HG03442 (cell line): ENCODE data around the gene BAIAP2L2.
"Not testable (repeated sequence)": the region's sequence is repeated elsewhere in the genome, so short reads cannot be mapped to it uniquely, and the experiment has no call there.

Experiments
- ATAC-seq: cut with Tn5 transposase; IDR thresholded peaks from one replicate; pipeline ENCODE4 v1.9.1; 2021; ENCODE audit warnings: mild to moderate bottlenecking, moderate library complexity; ENCODE audit not compliant: unreplicated experiment

BAIAP2L2 gene

DNA sequence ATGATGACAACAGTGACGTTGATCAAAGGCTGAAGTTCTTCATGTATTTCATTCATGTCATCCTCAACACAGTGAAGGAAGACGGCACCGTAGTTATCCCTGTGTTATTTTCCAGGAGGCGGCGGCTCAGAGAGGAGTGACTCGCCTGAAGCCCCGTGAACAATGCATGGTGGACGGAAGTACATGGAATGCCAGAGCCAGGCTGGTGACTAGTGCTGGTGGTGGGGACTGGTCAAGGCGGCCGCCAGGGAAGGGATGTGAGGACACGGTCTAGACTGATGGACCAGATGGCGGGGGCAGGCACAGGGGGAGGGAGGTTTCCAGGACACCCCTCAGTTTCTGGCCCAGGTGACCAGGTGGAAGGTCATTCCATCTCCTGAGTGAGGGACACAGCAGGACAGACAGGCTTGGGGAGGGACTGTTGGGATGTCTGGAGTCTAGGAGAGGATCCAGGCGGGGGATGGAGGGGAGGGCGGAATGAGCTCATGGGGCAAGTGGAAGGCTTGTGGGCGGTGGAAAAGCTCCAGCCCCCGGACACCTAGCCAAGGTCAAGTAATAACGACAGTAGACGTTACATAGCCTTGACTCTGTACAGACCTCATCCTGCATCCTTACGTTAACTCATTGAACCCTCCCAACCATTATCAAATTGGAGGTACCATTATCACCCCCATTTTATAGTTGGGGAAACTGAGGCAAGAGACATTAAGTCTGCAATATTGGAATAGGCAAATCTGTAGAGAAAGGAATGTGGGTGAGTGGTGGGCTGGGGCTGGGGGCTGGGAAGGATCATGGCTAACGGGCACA lies 69.3 kb downstream of the BAIAP2L2 start:
- no peak for ATAC-seq

DNA sequence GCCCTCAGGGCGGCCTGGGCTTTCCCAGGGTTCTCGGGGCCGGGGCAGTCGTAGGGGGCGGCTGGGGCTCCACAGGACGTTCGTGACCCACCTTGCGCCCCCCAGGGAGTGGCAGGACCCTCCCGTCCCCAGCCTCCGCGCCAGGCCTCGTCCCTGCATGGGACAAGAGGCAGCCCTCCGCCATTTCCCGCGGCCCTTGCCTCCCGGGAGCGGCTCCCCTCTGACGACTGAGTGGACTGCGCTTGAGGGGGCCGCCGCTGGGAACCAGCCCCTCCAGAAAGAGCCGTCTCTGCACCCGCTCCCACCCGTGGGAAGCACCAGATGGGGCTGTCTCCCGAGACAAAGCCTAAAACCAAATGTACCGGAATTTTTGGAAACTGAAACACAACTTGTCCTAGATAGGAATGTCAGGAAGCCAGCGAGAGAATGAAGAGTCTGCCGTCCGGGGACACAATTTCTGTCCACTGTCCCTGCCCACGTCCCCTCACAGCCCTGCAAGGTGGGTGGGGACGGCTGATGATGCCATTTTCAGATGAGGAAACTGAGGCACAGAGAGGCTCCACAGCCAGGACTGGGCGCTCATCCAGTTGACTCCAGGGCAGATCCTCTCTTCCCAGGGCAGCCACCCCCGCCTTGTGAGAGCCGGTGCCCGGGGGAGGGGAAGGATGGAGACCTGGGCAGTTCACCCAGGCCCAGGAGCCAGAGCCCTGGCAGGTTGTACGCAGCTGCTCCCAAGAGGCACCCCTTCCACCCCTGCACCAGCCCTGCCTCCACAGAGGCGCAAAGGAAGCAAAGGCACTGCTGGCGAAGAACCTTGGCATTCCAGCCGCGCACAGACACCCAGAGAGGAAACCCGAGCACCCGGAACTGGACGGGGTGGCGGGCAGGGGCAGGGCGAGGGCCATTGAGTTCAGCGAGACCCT lies 71.3 kb downstream of the BAIAP2L2 start:
- no peak for ATAC-seq

DNA sequence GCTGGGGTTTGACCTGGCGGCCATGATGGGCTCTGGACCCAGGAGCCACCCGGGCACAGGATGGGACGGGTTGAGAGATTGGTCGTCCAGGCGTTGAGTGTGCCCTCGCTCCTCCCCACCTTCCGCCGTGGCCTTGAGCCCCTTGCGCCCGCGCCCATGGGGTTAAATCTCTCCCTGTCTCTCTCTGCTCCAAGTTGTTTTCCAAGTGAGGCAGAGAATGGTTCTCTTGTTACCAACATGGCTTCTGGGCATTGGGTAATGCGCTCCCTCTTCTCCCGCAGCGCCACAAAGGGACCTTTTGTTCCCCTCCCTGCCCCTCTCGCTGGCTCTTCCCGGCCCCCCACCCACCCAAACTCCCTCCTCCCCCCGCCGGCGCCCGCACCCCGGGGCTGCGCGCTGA lies 72.1 kb downstream of the BAIAP2L2 start:
- no peak for ATAC-seq

DNA sequence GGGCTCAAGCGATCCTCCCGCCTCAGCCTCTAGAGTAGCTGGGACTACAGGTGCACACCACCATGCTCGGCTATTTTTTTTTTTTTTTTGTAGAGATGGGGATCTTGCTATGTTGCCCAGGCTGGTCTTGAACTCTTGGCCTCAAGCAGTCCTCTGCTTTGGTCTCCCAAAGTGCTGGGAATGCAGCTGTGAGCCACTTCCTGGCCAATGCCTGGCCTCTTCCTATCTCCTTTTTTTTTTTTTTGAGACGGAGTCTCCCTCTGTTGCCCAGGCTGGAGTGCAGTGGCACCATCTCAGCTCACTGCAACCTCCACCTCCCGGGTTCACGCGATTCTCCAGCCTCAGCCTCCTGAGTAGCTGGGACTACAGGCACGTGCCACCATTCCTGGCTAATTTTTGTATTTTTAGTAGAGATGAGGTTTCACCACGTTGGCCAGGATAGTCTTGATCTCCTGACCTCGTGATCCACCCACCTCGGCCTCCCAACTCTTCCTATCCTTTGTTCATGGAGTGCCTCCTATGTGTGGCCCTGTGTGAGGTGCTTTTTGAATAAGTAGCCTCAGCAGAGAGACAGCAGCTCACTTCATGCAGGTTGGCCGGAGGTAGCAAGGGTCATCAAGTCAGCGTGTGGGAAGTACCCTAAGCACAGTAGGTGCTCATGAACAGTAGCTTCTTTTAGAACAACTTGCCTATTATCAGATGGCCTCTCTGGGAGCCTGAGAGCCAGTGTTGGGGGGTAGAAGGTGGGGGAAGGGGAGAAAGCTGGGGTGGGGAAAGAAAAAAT lies 72.9 kb downstream of the BAIAP2L2 start:
- ATAC-seq, result not testable (repeated sequence)

DNA sequence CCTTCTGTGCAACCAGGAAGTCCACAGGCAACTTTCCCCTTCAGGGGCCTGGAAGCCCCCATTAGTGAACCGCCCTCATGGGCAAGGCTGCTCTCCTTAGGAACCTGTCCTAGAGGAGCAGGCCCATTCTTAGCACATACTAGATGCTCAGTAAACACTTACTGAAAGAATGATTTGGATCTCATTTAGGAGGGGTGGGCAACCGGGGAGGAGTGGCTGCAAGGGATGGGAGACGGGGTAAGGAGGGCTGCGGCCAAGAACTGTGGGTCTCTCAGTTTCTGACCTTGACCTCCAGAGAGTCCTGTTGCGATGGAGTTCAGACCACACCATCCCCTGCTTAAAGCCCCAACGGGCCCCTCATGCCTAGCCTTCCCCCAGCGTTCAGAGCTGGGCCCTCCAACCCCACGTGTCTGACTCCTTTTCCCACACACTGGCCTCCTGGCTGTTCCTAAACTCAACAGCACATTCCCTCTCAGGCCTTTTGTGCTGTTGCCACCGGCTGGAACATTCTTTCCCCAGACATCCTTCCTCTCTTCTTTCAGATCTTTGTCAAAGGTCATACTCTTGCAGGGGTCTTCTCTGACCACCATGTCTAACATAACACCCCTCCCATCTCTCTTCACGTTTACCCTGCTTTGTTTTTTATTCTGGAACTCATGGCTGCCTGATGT lies 74.0 kb downstream of the BAIAP2L2 start:
- no peak for ATAC-seq

DNA sequence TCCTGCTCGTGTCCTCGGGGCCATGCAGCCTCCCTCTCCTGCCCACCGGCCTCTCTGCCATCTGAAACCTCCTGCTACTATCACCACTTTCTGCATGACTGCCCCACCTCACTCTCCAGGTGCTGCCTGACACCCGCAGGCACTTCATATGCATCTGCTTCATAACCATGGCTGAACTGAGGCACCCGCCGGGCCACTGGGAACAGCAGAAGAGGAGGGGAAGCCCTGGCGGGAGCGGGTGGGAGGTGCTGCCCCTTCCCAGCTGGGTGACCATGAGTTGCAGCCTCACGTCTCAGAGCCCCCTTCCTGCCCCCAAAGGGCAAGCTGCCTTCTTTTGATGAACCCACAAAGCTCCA lies 75.0 kb downstream of the BAIAP2L2 start:
- no peak for ATAC-seq
